ENCODE measurements around the gene NEURL1B. TPM values are rescaled to one million over a fixed set of nuclear protein-coding genes. Genes with fewer than 3 reads are reported as not detected.

NEURL1B gene
- total RNA-seq, 4 donors from 2014 or later = 33.6 to 98.8 (median 93.2) TPM

- Histone ChIP-seq H3K9me3 (no peaks in the 10 kb centered on the region), H3K27me3 (no peaks in the 10 kb centered on the region), H3K4me3 (no peak overlapping the region), H3K27ac (peak overlapping the region in 3 of 4 donors; percentile 59 to 82 (median 80)), H3K36me3 (no peaks in the 10 kb centered on the region), H3K4me1 (peaks cover 0 to 47% (median 12%) of the 10 kb centered on the region in 4 donors)
- DNase-seq (ENCODE audit: low spot score in 2 of 2) = no peak
- WGBS, 2 donors = 92 to 96% methylated on average over 6 of the region's 6 CpGs
- no peak for TF ChIP-seq CTCF (IDR thresholded peaks at IDR 0.05)
- no peak for TF ChIP-seq POLR2A (IDR thresholded peaks at IDR 0.05)
- no peak for TF ChIP-seq EP300 (IDR thresholded peaks at IDR 0.05)
Observed at GRCh38 chr5:172715421-172715780, 74.3 kb downstream of the NEURL1B start.

- 86 to 88% methylated on average over 12 to 13 of the region's 13 CpGs for WGBS, 2 donors
- H3K27me3 ChIP-seq = no peaks in the 10 kb centered on the region
Observed at GRCh38 chr5:172715931-172716682, 75.0 kb downstream of the NEURL1B start.

GRCh38 chr5:172716796-172717313 is 75.8 kb downstream of the NEURL1B start:
- Histone ChIP-seq H3K27me3 (no peaks in the 10 kb centered on the region), H3K9me3 (no peaks in the 10 kb centered on the region), H3K36me3 (no peaks in the 10 kb centered on the region), H3K4me3 (no peak overlapping the region), H3K27ac (peak overlapping the region in 2 of 4 donors; percentile 52 to 82), H3K4me1 (peaks cover 0 to 56% (median 20%) of the 10 kb centered on the region in 4 donors)
- peak; percentile 68 to 84 for DNase-seq (ENCODE audit: low spot score in 2 of 2)
- TF ChIP-seq CTCF (IDR thresholded peaks at IDR 0.05) (peak; percentile 83 to 95 (median 87)), EP300 (IDR thresholded peaks at IDR 0.05) (peak; percentile 30 to 69), POLR2A (IDR thresholded peaks at IDR 0.05) (no peak)
- 10 to 12% methylated on average over 19 to 20 of the region's 20 CpGs for whole genome bisulfite sequencing, 2 donors

More at GRCh38 chr5:172715931-172716682, 75.0 kb downstream of the NEURL1B start:
- H3K4me1 ChIP-seq = peaks cover 0 to 48% (median 13%) of the 10 kb centered on the region in 4 donors
- DNase-seq (ENCODE audit: low spot score in 2 of 2) = no peak
- no peak overlapping the region for H3K4me3 ChIP-seq
- H3K9me3 ChIP-seq = no peaks in the 10 kb centered on the region
- H3K27ac ChIP-seq = peak overlapping the region in 3 of 4 donors; percentile 59 to 82 (median 80)
- no peak for TF ChIP-seq EP300 (IDR thresholded peaks at IDR 0.05)
- no peak for TF ChIP-seq POLR2A (IDR thresholded peaks at IDR 0.05)
- no peak for TF ChIP-seq CTCF (IDR thresholded peaks at IDR 0.05)
- H3K36me3 ChIP-seq = no peaks in the 10 kb centered on the region

GRCh38 chr5:172717481-172718195 is 76.6 kb downstream of the NEURL1B start:
- Histone ChIP-seq H3K36me3 (no peaks in the 10 kb centered on the region), H3K9me3 (no peaks in the 10 kb centered on the region), H3K4me3 (no peak overlapping the region), H3K27me3 (no peaks in the 10 kb centered on the region), H3K4me1 (peaks cover 0 to 64% (median 27%) of the 10 kb centered on the region in 4 donors), H3K27ac (peak overlapping the region in 2 of 4 donors; percentile 52 to 82)
- TF ChIP-seq EP300 (IDR thresholded peaks at IDR 0.05) = no peak
- TF ChIP-seq CTCF (IDR thresholded peaks at IDR 0.05) = no peak
- no peak for TF ChIP-seq POLR2A (IDR thresholded peaks at IDR 0.05)
- 83 to 88% methylated on average over 16 of the region's 16 CpGs for WGBS, 2 donors
- no peak for DNase-seq (ENCODE audit: low spot score in 2 of 2)

Data from tibial nerve (tissue), 4 donors.